ENCODE data around the gene PHLDA2.

PHLDA2 gene

GRCh38 chr11:2885017-2885677 lies 44.1 kb downstream of the PHLDA2 start:
- H3K4me3 ChIP-seq (ENCODE audit: low read depth, low read length) = peak overlapping the region; percentile 62
- DNase-seq (ENCODE audit: low read depth) = no peak
- peak; percentile 19 for TF ChIP-seq CTCF (IDR thresholded peaks at IDR 0.05; ENCODE audit: insufficient read depth, low read depth, low read length, missing control alignments)

GRCh38 chr11:2883979-2884815 lies 45.0 kb downstream of the PHLDA2 start:
- H3K4me3 ChIP-seq (ENCODE audit: low read depth, low read length) = no peak overlapping the region
- no peak for DNase-seq (ENCODE audit: low read depth)
- no peak for TF ChIP-seq CTCF (IDR thresholded peaks at IDR 0.05; ENCODE audit: insufficient read depth, low read depth, low read length, missing control alignments)

GRCh38 chr11:2883640-2883978 lies 45.6 kb downstream of the PHLDA2 start:
- H3K4me3 ChIP-seq (ENCODE audit: low read depth, low read length) = no peak overlapping the region
- TF ChIP-seq CTCF (IDR thresholded peaks at IDR 0.05; ENCODE audit: insufficient read depth, low read depth, low read length, missing control alignments) = no peak
- DNase-seq (ENCODE audit: low read depth) = no peak

DNA sequence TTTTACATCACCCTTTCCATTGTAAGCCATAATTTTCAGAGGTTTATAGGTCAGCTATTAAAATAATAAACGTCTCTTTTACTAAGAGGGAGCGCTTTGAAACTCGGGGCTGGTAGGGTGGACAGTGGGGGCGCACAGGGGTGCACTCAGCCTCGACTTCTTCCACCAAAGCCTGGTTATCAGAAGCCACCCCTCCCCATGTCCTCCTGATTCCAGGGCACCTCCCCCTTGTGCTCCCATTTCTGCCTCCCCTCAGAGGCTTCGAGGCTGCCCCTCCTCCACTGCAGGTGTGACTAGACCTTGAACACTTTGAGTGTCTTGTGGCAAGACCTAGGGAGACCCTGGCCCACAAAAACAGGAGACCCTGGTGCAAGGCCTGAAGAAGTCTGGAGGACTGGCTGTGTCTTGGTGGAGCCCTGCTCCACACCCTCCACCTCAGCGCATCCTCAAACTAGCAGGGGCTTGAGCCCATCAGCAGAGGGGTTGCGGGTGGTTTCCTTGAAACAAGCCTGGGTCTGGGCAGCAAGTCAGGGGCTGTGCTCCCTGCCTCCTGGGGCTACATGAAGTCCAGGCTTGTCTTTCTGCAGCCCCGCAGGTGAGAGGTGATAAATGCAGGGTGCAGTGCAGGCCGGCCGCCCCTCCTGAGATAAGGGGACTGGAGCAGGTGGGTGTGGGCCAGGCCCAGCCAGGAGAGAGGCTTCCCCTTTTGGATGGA lies 46.7 kb downstream of the PHLDA2 start:
- DNase-seq (ENCODE audit: low read depth) = no peak
- no peak for TF ChIP-seq CTCF (IDR thresholded peaks at IDR 0.05; ENCODE audit: insufficient read depth, low read depth, low read length, missing control alignments)
- no peak overlapping the region for H3K4me3 ChIP-seq (ENCODE audit: low read depth, low read length)

GRCh38 chr11:2881981-2882375 lies 47.2 kb downstream of the PHLDA2 start:
- no peak overlapping the region for H3K4me3 ChIP-seq (ENCODE audit: low read depth, low read length)
- TF ChIP-seq CTCF (IDR thresholded peaks at IDR 0.05; ENCODE audit: insufficient read depth, low read depth, low read length, missing control alignments) = no peak
- DNase-seq (ENCODE audit: low read depth) = no peak

DNA sequence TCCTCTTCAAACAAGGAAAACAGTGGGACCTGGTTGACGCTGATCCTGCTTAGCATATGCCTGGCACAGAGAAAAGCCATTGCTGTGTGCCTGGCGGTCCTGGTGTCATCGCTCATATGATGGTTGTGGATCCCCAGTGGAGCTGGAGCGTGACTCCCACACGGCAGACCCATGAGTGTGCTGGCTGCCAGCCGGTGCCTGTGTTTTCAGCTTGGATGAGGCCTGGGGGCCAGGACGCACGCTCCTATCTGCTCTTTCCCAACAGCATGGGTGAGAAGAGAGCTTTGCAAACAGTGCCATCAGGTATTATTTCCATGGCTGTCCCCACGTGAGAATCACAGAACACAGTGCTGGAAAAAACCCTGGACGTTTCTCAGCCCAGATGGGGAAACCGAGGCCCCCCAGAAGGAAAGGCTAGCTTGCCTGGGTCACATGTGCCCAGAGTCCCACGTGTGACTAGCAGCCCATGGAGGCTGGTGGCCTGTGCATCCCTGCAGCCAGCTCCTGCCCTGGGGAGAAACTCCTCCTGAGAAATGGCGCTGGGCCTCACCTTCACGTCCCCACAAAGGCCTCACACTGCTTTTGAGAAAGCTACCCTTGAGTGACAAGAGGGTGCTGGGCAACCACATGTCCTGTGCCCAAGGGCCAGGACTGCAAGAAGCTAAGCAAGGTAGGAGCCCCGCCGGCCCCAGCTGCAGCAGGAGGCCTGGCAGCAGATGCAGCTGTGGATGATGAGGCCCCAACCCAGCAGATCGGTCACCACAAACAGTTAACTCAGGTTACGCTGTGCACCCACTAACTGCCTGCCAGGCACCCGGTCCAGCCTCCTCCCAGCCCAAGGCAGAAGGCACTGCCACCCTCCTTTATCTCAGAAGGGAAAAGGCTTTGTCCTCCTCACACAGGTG lies 47.9 kb downstream of the PHLDA2 start:
- H3K4me3 ChIP-seq (ENCODE audit: low read depth, low read length) = no peak overlapping the region
- TF ChIP-seq CTCF (IDR thresholded peaks at IDR 0.05; ENCODE audit: insufficient read depth, low read depth, low read length, missing control alignments) = no peak
- no peak for DNase-seq (ENCODE audit: low read depth)
